ENCODE results near the gene SMCR8. TPM values are rescaled to one million over a fixed set of nuclear protein-coding genes. Genes with fewer than 3 reads are reported as not detected.
"Not testable (repeated sequence)": the region's sequence is repeated elsewhere in the genome, so short reads cannot be mapped to it uniquely, and the experiment has no call there.

SMCR8 gene
- total RNA-seq: 10.8 and 11.2 TPM in 2 replicates
- polyA plus RNA-seq (2012): 8.6 TPM

- DNase-seq (ENCODE audit: low read depth): peak; percentile 99
These were observed at the start of gene SMCR8, which contains the start of gene TOP3A for GRCh38 chr17:18314731-18315561. Gene SMCR8, plus strand, starts transcription at chr17:18315293. Its CDS starts 497 bp downstream, at chr17:18315790. Gene TOP3A, minus strand, starts transcription at chr17:18314994. Its CDS starts 216 bp downstream, at chr17:18314778.

DNA sequence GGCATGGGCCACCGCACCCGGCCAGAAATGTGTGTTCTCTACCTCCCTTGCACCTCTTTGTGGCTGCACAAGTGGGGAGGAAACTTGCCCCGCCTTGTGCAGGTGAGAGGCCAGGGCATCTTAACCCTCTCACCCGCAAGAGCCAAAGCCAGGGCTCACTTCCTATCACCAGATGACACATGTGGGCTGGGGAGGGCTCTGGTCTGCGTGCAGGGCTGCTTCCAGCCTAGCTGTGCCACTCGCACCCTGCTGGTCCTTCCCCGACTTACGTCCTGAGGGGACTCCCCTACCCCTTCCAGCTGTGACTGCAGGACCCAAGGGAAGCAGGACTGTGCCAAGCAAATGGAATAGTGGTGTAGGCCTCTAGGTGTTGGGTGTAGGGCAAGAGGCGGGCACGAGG is 47.7 kb upstream of the SMCR8 start:
- DNase-seq (ENCODE audit: low read depth): no peak

DNA sequence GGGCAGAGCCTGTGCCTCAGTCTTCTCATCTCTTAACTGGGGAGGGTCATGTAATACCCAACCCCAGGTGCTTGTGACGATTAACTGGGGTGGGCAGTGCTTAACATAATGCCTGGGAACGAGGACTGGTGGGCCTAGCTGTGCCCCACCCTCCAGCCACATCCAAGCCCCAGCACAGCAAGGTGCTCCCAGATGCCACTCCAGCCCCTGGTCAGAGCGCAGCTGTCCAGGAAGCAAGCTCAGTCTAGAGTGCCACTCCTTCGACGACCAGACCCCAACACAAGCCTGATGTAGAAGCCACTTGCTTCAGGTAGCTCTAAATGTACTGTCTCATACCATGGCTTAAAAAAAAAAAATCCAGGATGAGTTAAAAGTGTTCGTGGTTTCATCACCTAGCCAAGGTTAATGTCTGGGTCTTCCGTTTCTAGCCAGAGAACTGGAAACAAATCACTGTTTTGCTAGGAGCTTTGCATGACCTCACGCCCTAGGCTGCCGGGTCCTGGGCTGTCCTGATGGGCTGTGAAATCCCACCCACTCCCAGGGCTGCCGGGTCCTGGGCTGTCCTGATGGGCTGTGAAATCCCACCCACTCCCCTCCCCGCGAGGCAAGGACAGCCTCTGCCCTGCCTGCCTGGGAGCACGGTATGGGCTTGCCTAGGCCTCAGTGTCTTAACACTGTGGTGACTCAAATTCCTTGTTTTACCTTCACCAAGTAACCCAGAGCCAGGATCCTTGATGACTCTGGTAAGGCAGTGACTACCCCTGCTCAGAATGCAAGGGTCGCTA is 47.0 kb upstream of the SMCR8 start:
- DNase-seq (ENCODE audit: low read depth): no peak

- DNase-seq (ENCODE audit: low read depth): peak; percentile 17
These were observed 44.8 kb upstream of the SMCR8 start for GRCh38 chr17:18270046-18270931.

DNA sequence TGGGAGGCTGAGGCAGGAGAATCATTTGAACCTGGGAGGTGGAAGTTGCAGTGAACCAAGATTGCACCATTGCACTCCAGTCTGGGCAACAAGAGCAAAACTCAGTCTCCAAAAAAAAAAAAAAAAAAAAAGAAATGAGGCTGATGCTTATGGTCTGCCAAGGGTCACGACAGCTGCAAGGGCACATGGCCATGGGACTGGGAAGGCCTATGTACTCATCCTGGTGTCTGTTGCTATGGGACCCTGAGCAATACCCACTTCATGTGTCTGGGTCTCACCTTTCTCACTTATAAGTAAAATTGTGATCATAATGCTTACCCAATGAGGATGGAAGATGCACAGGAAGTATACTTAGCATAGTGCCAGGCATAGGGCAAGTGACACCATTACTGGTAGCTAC is 38.0 kb upstream of the SMCR8 start:
- peak; percentile 60 for DNase-seq (ENCODE audit: low read depth)

- no peak for DNase-seq (ENCODE audit: low read depth)
These were observed 36.2 kb upstream of the SMCR8 start for GRCh38 chr17:18278867-18279266.

- no peak for DNase-seq (ENCODE audit: low read depth)
These were observed 34.8 kb upstream of the SMCR8 start for GRCh38 chr17:18280249-18280648.

- DNase-seq (ENCODE audit: low read depth): no peak
These were observed 34.2 kb upstream of the SMCR8 start for GRCh38 chr17:18280766-18281371.

DNA sequence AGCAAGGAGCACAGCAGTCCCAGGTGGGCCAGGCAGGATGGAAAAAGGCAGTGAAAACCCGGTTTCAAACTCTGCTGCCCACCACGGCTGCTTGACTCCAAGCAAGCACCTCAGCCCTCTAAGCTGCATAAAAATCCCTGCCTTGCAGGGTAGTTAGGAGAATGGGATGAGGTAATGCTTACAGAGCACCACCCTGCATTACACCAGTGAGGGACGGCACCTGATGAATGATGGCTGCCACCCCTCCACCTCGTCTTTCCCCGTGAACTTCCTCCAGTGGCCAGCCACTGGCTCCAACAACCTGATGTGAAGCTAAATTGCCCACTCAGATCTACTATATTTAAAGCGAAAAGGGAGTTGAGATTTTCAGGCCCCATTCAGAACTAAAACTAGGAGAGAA is 33.3 kb upstream of the SMCR8 start:
- DNase-seq (ENCODE audit: low read depth): no peak

GRCh38 chr17:18285296-18285695 is 29.8 kb upstream of the SMCR8 start:
- no peak for DNase-seq (ENCODE audit: low read depth)

- DNase-seq (ENCODE audit: low read depth): no peak
These were observed 23.2 kb upstream of the SMCR8 start for GRCh38 chr17:18291718-18292540.

GRCh38 chr17:18298061-18298460 is 17.0 kb upstream of the SMCR8 start:
- DNase-seq (ENCODE audit: low read depth): not testable (repeated sequence)

DNA sequence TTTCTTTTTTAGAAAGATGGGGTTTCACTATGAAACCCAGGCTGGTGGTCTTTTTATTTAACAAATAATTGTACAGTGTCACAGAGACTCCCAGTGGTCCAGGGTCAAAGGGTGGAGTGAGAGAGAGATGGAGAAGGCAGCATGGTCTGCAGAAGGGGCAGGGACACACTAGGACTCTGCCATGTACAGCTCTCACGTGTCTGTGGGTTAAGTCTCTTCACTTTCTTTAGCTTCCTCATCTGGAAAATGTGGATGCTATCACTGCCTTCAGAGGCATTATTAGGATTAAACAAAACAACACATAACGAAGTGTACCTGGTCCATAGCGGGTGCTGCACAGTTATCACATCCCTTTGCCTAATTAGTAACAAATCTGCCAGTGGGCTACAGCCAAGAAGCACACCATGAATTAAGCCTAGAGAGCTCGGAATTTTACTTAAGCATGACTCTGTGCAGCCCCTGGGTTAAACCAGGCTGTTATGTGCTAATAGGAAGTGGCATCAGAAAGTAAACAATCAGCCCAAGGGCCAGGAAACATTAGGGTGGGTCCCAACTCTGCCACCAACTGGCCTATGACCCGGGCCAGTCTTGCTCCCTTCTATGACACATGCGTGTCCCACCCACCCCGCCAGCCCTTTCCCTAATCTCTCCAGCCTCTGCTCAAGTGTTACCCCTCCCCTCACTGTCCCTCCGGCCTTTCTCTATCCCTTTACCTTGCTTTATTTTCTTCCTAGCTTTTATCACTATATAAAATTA is 14.2 kb upstream of the SMCR8 start:
- DNase-seq (ENCODE audit: low read depth): no peak

DNA sequence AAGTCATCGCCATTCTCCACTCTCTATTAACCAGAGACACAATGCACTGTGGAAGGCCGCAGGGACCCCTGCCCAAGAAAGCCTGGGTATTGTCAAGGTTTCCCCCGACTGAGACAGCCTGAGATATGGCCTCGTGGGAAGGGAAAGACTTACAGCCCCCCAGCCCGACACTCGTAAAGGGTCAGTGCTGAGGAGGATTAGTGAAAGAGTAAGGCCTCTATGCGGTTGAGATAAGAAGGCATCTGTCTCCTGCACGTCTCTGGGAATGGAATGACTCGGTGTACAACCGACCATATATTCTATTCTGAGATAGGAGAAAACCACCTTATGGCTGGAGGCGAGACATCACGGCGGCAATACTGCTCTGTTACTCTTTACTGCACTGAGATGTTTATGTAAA is 11.9 kb upstream of the SMCR8 start:
- not testable (repeated sequence) for DNase-seq (ENCODE audit: low read depth)

GRCh38 chr17:18309202-18309601 is 5.9 kb upstream of the SMCR8 start:
- DNase-seq (ENCODE audit: low read depth): no peak

- peak; percentile 24 for DNase-seq (ENCODE audit: low read depth)
These were observed 898 bp upstream of the SMCR8 start for GRCh38 chr17:18314059-18314730.

DNA sequence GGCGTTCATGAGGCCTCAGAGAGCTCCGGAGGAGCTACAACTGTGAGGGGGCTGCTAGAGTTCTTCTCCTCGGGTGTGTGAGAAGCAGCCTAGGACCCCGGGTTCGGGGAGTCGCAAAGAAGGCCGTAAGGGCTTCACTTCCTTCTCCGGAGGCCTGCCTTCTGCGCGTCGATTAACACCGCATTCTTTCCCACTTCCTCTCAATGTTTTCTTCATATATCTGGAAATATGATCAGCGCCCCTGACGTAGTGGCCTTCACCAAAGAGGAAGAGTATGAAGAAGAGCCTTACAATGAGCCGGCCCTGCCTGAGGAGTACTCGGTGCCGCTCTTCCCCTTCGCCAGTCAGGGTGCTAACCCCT is 449 bp downstream of the SMCR8 start:
- DNase-seq (ENCODE audit: low read depth): no peak

DNA sequence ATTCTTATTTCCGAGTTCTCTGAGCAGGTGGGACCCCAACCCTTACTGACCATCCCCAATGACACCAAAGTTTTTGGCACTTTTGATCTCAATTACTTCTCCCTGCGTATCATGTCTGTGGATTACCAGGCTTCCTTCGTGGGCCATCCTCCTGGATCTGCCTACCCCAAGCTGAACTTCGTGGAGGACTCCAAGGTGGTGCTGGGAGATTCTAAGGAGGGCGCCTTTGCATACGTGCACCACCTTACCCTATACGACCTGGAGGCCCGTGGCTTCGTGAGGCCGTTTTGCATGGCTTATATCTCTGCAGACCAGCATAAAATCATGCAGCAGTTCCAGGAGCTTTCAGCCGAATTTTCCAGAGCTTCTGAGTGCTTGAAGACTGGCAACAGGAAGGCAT is 868 bp downstream of the SMCR8 start:
- no peak for DNase-seq (ENCODE audit: low read depth)

- DNase-seq (ENCODE audit: low read depth): no peak
These were observed 3.0 kb downstream of the SMCR8 start for GRCh38 chr17:18318117-18318516.

Measured in myocyte (in vitro differentiated cells).